NCI-H446 treated with DMSO at 0.1 percent for 48 hours (cell line): ENCODE results near the gene UNC13D.
"Not testable (repeated sequence)": the region's sequence is repeated elsewhere in the genome, so short reads cannot be mapped to it uniquely, and the experiment has no call there.

Experiments used
- DNase-seq: peaks from one replicate; lab custom pipeline; 2025; lab: John Stamatoyannopoulos, UW

Gene UNC13D

DNA sequence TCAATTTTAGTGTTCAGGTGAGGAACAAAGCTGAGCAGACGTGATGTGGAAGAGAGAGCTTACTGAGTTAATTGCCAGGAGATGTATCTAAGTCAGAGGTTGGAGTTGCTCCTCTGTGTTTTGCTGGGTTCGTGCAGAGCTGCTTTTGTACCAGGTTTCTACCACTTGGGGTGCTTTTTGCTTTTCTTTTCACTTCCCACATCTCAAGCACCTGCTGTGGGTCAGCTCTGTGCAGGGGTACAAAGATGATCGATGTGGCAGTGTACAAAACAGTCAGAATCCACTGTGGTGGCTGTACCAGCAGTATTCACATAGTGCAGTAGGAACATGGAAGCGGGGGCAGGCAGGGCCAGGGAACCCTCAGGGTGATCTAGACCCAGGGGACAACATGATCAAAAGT lies 44.8 kb downstream of the UNC13D start:
- DNase-seq: no peak

DNA sequence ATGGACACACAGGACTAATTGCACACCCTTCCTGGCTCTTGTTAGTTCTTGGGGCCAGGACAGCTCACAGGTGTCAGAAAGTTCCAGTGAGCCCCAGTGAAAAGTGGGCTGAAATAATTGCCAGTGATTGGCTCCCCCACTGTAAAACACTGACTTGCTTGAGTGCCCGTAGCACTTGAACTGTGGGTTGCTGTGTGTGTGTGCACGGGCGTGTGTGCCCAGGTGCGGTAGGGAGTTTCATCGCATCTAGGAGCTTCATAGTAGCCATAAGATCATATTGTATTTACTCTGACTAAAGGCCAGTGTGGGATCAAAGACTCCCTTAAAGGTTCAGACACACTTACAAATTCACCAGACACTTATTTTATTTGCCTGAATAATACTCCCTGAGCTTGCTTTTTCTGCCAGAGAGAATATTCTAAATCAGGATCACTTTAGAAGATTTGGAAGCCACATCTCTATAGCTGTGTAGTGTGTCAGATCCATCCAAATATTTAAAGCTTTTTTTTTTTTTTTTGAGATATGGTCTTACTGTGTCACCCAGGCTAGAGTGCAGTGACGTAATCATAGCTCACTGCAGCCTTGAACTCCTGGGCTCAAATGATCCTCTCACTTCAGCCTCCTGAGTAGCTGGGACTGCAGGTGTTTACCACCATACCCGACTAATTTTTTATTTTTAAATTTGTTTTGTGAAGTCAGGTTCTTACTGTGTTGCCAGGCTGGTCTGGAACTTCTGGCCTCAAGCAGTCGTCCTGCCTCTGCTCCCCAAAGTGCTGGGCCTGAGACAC lies 48.2 kb downstream of the UNC13D start:
- DNase-seq: no peak

DNA sequence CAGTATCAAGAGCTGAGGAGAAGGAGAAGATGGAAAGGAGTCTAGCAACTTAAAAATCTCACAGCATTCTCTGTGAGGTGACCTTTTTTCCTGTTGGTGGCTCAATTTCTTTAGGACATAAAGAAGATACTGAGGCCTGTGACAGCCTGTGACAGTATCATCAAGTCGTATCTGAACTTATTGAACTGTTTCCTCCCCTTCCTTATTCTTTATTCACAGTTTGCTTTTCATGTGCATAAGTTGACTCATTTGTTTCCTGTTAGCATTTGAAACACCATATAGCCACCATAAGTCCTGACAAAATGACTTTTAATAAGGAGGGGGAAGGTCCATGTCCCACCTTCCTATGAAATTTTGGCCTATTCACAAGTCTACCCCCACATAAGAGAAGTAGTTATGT lies 50.7 kb downstream of the UNC13D start:
- DNase-seq: no peak

- DNase-seq: no peak
Measured at GRCh38 chr17:75791254-75791653, 53.0 kb downstream of the UNC13D start.

- DNase-seq: peak; percentile 92
Measured at GRCh38 chr17:75785016-75785890, 59.0 kb downstream of the UNC13D start.

DNA sequence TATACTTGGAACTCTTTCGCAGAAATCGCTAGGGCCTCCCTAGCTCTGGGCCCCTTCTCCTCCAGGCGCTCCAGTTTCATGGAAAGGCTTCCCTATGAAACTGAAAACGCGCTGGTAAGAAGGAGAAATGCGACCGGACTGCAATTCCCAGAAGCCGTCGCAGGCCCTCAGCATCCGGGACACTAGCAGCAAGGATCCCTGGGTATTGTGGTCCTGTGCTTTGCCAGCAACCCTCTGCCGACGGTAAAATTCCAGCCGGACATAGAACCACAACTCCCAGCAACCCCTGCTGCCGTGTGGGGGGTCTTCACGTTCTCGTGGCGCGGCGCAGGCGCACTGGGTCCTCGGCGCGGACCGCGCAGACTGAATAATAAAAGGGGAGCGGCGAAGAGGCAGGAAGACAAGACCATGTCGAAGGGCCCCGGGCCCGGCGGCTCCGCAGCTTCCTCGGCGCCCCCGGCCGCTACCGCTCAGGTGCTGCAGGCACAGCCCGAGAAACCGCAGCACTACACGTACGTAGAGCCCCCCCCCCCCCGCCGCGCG lies 59.7 kb downstream of the UNC13D start, which contains the start of gene UNK:
UNK (plus strand) TSS at position 334 of the 543 bp plus-strand sequence; CDS start at position 409, 75 bp downstream.
- DNase-seq: peak; percentile 99

DNA sequence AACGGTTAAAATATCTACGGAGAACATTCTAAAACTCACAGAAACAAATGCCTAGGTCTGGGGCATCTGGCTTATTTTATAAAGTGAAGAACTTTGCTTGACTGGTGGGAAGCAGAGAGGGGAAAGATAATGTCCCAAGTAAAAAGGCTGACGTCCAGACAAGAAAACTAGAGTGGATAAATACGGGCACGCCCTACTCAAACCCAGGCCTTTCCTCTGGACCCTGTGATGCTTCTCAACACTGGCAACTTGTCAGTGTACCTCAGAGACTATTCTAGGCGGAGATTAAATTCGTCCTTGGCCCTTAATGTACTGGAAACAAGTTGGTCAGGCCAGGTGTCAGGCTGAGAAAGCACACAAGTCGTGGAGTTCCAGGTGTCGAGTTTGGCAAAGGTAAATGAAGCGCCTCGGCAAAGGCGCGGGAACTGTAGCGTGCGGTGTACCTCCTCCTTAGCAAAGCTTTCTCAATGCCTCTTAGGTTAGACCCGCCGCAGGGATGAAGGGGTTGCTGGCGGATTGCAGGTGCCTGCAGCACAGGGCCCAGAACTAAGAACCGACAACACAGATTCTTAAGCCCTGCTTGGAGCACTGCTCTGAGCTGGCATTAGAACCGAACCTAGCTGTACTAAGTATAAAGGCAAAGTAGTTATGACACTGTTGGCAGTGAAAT lies 60.3 kb downstream of the UNC13D start:
- DNase-seq: no peak

DNA sequence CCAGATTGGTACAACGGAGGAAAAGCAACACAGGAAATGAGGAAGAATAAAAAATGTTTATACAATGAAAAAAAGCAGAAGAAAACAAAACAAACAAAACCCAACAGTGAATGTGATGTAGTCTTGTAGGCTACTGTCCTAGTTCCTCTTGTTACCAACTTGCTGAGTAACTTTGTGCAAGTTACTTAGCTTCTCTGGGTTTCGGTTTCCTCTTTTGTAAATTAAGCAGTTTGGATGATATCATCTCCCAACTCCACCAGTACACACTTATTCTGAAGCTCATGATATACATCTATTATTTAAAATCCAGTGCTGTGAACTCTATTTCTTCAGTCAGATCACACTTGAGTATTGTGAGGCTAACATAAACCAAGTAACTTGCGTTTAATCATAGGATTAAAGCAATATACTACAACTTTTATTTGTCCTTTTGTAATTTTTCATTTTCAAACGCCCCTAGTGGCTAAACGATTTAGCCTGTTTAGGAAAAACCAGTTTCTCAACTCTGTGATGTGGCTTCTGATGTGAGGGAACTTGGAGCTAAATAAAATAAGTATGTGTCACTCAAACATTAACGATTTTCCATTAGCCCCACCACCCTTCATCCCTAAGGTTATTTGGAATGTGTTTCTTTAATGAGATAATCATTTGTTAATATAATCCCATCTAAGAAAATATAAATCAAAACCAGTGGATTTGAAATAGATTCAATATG lies 61.0 kb downstream of the UNC13D start:
- DNase-seq: no peak

- DNase-seq: no peak
Measured at GRCh38 chr17:75779987-75780889, 64.0 kb downstream of the UNC13D start.

GRCh38 chr17:75779250-75779986 lies 64.8 kb downstream of the UNC13D start:
- peak; percentile 100 for DNase-seq

GRCh38 chr17:75778861-75779249 lies 65.3 kb downstream of the UNC13D start:
- no peak for DNase-seq

GRCh38 chr17:75778066-75778860 lies 65.9 kb downstream of the UNC13D start:
- not testable (repeated sequence) for DNase-seq

DNA sequence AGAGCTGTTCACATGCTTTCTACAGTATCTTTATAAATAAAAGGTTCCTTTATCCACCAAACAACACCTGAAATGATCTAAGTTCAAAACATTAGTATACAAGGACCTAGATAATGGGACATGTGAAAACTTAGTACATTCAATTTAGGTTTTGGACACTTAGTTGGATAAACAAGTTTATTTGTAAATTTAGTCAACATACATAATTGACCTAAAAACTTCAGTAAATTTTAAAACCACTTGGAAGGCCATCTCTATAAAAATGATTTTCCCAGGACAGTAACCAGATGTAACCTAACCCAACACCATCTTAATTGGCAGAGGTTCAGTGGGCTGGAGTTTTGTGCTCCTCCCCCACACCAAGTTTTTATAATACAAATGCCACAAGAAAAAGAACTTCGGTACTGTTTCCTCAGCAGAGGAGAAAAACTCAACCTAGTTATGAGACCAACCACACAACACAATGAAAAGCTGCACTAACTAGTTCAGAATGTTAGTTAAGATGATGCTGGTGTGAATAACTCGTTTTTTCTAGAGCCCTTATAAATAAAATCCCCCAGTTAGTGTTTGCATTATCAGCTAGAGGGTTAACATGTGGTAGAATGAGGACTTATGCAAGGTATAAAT lies 66.8 kb downstream of the UNC13D start:
- no peak for DNase-seq
